HepG2 (cell line): Measurements from ENCODE around the gene FNDC3A. TPM values are rescaled to one million over a fixed set of nuclear protein-coding genes. Genes with fewer than 3 reads are reported as not detected.
A peak's percentile ranks its signal among the peaks of the same experiment; 100 is the strongest.

Experiments used
- E2F2 ChIP-seq: sonication (generic); formaldehyde crosslinking; IDR thresholded peaks from 2 replicates; pipeline ENCODE4 v1.4.0; 2020; ENCODE audit warnings: missing genetic modification reagents, borderline replicate concordance
- ESRRA ChIP-seq: sonication (generic); formaldehyde crosslinking; IDR thresholded peaks from 2 replicates; pipeline ENCODE4 v1.5.1; 2020; ENCODE audit warnings: mild to moderate bottlenecking, low read depth, missing genetic modification reagents
- HCFC1 ChIP-seq: fragments of 150-350 bp; IDR thresholded peaks from 2 replicates; pipeline ENCODE4 v1.6.1; 2014; ENCODE audit warnings: low read depth, low read length
- ISL2 ChIP-seq: sonication (generic); formaldehyde crosslinking; IDR thresholded peaks from 2 replicates; pipeline ENCODE4 v1.5.0; 2020; ENCODE audit warnings: missing genetic modification reagents
- PPARG ChIP-seq: conservative IDR thresholded peaks from 2 replicates; pipeline ENCODE4 v1.6.1; 2016; ENCODE audit warnings: missing biosample characterization, missing genetic modification reagents
- RNF219 ChIP-seq: sonication (generic); formaldehyde crosslinking; IDR thresholded peaks from 2 replicates; pipeline ENCODE4 v1.5.0; 2020; ENCODE audit warnings: mild to moderate bottlenecking, missing genetic modification reagents
- SMARCC2 ChIP-seq: fragments of 450-650 bp; IDR thresholded peaks from 2 replicates; pipeline ENCODE4 v1.6.1; 2017; ENCODE audit warnings: antibody characterized with exemption, mild to moderate bottlenecking
- STAG1 ChIP-seq: sonication (generic); formaldehyde crosslinking; IDR thresholded peaks from 2 replicates; pipeline ENCODE4 v1.4.0; 2020; ENCODE audit warnings: missing genetic modification reagents
- ZEB1 ChIP-seq: IDR thresholded peaks from 2 replicates; pipeline ENCODE4 v1.6.1; 2012; ENCODE audit warnings: mild to moderate bottlenecking, low read depth, inconsistent platforms; ENCODE audit not compliant: insufficient replicate concordance
- ZMYM4 ChIP-seq: sonication (generic); formaldehyde crosslinking; IDR thresholded peaks from 2 replicates; pipeline ENCODE4 v1.8.1; 2023; ENCODE audit warnings: mild to moderate bottlenecking, missing genetic modification reagents
- ZNF251 ChIP-seq: sonication (generic); formaldehyde crosslinking; IDR thresholded peaks from 2 replicates; pipeline ENCODE4 v1.9.0; 2021; ENCODE audit warnings: mild to moderate bottlenecking, missing genetic modification reagents
- ZNF260 ChIP-seq: sonication (generic); formaldehyde crosslinking; IDR thresholded peaks from 2 replicates; pipeline ENCODE4 v1.4.0; 2020; ENCODE audit warnings: missing genetic modification reagents, low read depth, mild to moderate bottlenecking, borderline replicate concordance
- ZNF333 ChIP-seq: sonication (generic); formaldehyde crosslinking; IDR thresholded peaks from 2 replicates; pipeline ENCODE4 v1.4.0; 2020; ENCODE audit warnings: mild to moderate bottlenecking, missing genetic modification reagents, borderline replicate concordance
- ZNF558 ChIP-seq: sonication (generic); formaldehyde crosslinking; IDR thresholded peaks from 2 replicates; pipeline ENCODE4 v1.9.0; 2022; ENCODE audit warnings: mild to moderate bottlenecking, missing genetic modification reagents, borderline replicate concordance
- ZNF577 ChIP-seq: sonication (generic); formaldehyde crosslinking; IDR thresholded peaks from 2 replicates; pipeline ENCODE4 v1.4.0; 2020; ENCODE audit warnings: mild to moderate bottlenecking, low read depth, missing genetic modification reagents, borderline replicate concordance
- ZNF678 ChIP-seq: sonication (generic); formaldehyde crosslinking; IDR thresholded peaks from 2 replicates; pipeline ENCODE4 v1.4.0; 2020; ENCODE audit warnings: mild to moderate bottlenecking, missing genetic modification reagents
- polyA plus RNA-seq, 8 experiments: library from polyadenylated mRNA; depleted of rRNA in 3 of 8; stranded (reverse) in 7 of 8; unstranded in 1 of 8; fragments of >200 nt; fragmentation: Illumina TruSeq in 4 of 8; extraction: Trizol in 4 of 8; gene quantifications; 2 replicates each; pipeline versions ENCODE4 v1.2.1 to v1.2.3, GENCODE V29; 2011 to 2016; ENCODE audit warnings: low read depth in 4 of 8, missing spikeins in 1 of 8, mixed read lengths in 1 of 8; ENCODE audit not compliant: insufficient read depth in 1 of 8
- total RNA-seq, 5 experiments: library from RNA; depleted of rRNA; stranded (reverse); fragments of >200 nt; fragmentation: Illumina TruSeq; extraction: Trizol; gene quantifications; 2 replicates each; pipeline ENCODE4 v1.2.3, GENCODE V29; 2016; ENCODE audit warnings: low read depth in 1 of 5
- TF ChIP-seq, protein P1 (sequence below): sonication (generic); formaldehyde crosslinking; IDR thresholded peaks from 2 replicates; pipeline ENCODE4 v1.8.1; 2022; ENCODE audit warnings: low read depth, mild to moderate bottlenecking, missing genetic modification reagents
- TF ChIP-seq, protein P2 (sequence below): sonication (generic); formaldehyde crosslinking; IDR thresholded peaks from 2 replicates; pipeline ENCODE4 v1.9.0; 2022; ENCODE audit warnings: low read depth, missing genetic modification reagents

FNDC3A gene
- total and polyA plus RNA-seq, 2 of the 13 experiments (the other 11 are each of a cell fraction or from before 2014, with no cell fraction given) = 36.7 to 39.3 TPM

- no peak for TF ChIP-seq SMARCC2
- TF ChIP-seq ZMYM4 (CRISPR knock-in tag) = peak; percentile 98
- no peak; the same call in 1 of the 2 replicates for TF ChIP-seq E2F2
- TF ChIP-seq, protein P1, sequence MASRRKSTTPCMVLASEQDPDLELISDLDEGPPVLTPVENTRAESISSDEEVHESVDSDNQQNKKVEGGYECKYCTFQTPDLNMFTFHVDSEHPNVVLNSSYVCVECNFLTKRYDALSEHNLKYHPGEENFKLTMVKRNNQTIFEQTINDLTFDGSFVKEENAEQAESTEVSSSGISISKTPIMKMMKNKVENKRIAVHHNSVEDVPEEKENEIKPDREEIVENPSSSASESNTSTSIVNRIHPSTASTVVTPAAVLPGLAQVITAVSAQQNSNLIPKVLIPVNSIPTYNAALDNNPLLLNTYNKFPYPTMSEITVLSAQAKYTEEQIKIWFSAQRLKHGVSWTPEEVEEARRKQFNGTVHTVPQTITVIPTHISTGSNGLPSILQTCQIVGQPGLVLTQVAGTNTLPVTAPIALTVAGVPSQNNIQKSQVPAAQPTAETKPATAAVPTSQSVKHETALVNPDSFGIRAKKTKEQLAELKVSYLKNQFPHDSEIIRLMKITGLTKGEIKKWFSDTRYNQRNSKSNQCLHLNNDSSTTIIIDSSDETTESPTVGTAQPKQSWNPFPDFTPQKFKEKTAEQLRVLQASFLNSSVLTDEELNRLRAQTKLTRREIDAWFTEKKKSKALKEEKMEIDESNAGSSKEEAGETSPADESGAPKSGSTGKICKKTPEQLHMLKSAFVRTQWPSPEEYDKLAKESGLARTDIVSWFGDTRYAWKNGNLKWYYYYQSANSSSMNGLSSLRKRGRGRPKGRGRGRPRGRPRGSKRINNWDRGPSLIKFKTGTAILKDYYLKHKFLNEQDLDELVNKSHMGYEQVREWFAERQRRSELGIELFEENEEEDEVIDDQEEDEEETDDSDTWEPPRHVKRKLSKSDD (CRISPR knock-in tag) = peak; percentile 91
- no peak for TF ChIP-seq ZEB1
- no peak for TF ChIP-seq ZNF678
- TF ChIP-seq HCFC1 = peak; percentile 60
- no peak for TF ChIP-seq STAG1 (CRISPR knock-in tag)
- TF ChIP-seq ZNF577 = no peak
- TF ChIP-seq ZNF260 = no peak
- no peak; the same call in 1 of the 2 replicates for TF ChIP-seq PPARG (CRISPR knock-in tag)
- TF ChIP-seq ZNF251 (CRISPR knock-in tag) = no peak
- no peak for TF ChIP-seq ISL2 (CRISPR knock-in tag)
- TF ChIP-seq ESRRA = 0 out of 2 replicates have a peak, but pooled peaks have one; percentile 22
- TF ChIP-seq RNF219 (CRISPR knock-in tag) = no peak
- TF ChIP-seq, protein P2, sequence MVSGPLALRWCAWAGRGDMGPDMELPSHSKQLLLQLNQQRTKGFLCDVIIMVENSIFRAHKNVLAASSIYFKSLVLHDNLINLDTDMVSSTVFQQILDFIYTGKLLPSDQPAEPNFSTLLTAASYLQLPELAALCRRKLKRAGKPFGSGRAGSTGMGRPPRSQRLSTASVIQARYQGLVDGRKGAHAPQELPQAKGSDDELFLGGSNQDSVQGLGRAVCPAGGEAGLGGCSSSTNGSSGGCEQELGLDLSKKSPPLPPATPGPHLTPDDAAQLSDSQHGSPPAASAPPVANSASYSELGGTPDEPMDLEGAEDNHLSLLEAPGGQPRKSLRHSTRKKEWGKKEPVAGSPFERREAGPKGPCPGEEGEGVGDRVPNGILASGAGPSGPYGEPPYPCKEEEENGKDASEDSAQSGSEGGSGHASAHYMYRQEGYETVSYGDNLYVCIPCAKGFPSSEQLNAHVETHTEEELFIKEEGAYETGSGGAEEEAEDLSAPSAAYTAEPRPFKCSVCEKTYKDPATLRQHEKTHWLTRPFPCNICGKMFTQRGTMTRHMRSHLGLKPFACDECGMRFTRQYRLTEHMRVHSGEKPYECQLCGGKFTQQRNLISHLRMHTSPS (CRISPR knock-in tag) = no peak
- TF ChIP-seq ZNF558 (CRISPR knock-in tag) = no peak
- no peak for TF ChIP-seq ZNF333 (CRISPR knock-in tag)
These were observed 272.2 kb downstream of the FNDC3A start, which contains the start of gene CDADC1 (continued) for GRCh38 chr13:49247643-49248621.
